HG03095 (cell line): ENCODE measurements around the gene ADAMTS19.
"Not testable (repeated sequence)": the region's sequence is repeated elsewhere in the genome, so short reads cannot be mapped to it uniquely, and the experiment has no call there.

Experiments used
- ATAC-seq: cut with Tn5 transposase; IDR thresholded peaks from one replicate; pipeline ENCODE4 v1.9.1; 2021; ENCODE audit warnings: moderate library complexity; ENCODE audit not compliant: unreplicated experiment

ADAMTS19 gene

DNA sequence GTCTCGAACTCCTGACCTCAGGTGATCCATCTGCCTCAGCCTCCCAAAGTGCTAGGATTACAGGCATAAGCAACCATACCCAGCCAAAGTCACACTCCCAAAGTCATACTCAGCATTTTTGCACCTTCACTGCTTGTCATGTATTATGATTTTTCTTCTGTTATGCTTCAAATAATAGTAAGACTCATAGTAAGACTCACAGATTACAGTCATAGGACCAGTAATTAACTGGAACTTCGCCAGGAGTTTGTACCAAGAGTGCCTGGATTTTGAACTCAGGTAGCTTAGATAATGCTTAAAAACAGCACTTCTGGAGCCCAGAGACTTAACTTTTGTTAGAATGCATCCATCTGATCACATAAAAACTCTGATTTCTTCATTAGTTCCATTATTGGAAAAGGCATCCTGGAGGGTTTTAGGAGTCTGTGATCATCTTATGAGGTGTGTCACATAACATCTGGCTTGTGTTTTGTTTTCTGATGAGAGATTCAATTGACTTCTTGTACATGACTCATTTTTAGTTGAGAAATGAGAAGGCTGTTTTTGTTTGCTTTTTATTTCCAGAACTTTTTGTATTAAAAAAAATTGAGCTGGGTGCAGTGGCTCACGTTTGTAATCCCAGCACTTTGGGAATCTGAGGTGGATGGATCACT, 131.5 kb downstream of the ADAMTS19 start:
- ATAC-seq = no peak

GRCh38 chr5:129593525-129593924, 133.4 kb downstream of the ADAMTS19 start:
- ATAC-seq = no peak

- ATAC-seq = no peak
These were observed 141.5 kb downstream of the ADAMTS19 start for GRCh38 chr5:129601576-129601975.

- no peak for ATAC-seq
These were observed 148.3 kb downstream of the ADAMTS19 start for GRCh38 chr5:129608350-129608749.

GRCh38 chr5:129609710-129610109, 149.6 kb downstream of the ADAMTS19 start:
- ATAC-seq = no peak

DNA sequence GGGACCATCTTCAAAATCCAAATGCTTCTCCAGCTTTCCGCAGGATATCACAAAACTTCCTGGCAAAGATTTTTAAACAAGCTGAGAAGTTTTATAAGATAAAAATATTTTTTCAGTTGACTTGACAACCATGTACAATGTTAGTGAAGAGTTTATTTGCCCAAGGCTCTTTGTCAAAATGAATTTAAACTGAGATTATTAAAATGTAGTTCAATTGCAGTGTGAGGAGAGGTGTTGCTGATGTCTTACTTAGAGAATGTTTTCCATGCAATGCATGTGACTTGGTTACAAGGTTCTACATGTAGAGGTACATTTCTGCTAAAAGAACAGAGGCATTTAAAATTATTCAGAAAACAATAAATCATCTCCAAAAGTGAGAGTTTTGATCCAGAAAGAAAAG, 156.4 kb downstream of the ADAMTS19 start:
- ATAC-seq = no peak

GRCh38 chr5:129617206-129617605, 157.1 kb downstream of the ADAMTS19 start:
- ATAC-seq = no peak

- ATAC-seq = no peak
These were observed 159.7 kb downstream of the ADAMTS19 start for GRCh38 chr5:129619782-129620181.

GRCh38 chr5:129622531-129622930, 162.4 kb downstream of the ADAMTS19 start:
- no peak for ATAC-seq

GRCh38 chr5:129629575-129629974, 169.5 kb downstream of the ADAMTS19 start:
- no peak for ATAC-seq

DNA sequence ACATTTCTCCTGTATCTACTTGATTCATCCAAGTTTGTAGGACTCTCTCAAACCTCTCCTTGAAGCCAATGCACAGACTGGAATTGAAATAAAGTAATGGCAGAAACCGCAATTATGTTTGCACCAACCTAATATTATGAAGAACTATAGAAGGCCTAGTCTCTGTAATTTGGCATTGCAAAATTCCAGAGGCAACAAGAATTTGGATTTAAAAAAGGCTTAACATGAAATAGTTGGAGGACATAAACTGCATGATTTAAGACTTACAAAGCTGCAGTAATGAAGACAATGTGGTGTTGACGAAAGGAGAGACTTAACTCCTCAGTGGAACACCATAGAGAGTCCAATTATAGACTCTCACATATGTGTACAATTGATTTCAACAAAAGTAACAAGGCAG, 170.0 kb downstream of the ADAMTS19 start:
- ATAC-seq = no peak

- no peak for ATAC-seq
These were observed 171.9 kb downstream of the ADAMTS19 start for GRCh38 chr5:129631961-129632360.

DNA sequence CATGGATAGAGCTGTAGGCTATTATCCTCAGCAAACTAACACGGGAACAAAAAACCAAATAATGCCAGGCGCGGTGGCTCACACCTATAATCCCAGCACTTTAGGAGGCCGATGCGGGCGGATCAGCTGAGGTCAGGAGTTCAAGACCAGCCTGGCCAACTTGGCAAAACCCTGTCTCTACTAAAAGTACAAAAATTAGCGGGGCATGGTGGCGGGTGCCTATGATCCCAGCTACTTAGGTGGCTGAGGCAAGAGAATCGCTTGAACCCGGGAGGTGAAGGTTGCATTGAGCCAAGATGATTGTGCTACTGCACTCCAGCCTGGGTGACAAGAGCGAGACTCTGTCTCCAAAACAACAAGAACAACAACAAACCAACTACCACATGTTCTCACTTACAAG, 177.4 kb downstream of the ADAMTS19 start:
- not testable (repeated sequence) for ATAC-seq

DNA sequence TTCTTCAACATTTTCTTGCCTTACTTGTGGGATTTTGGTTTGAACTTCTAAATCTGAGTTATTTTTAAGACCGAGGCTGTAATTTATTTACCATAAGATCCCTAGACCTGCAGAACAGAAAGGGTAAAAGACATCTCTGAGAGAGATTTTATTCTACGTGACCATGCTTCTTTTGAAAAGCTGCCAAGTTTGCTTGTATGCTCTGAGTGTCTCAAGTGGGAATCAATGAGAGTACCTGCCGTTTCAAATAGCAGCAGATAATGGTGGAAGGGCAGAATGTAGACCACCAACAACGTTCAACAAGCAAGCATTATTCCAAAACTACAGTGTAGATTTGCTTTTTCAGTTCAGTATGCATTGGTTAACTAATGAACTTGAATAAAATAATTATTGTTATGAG, 179.2 kb downstream of the ADAMTS19 start:
- no peak for ATAC-seq

DNA sequence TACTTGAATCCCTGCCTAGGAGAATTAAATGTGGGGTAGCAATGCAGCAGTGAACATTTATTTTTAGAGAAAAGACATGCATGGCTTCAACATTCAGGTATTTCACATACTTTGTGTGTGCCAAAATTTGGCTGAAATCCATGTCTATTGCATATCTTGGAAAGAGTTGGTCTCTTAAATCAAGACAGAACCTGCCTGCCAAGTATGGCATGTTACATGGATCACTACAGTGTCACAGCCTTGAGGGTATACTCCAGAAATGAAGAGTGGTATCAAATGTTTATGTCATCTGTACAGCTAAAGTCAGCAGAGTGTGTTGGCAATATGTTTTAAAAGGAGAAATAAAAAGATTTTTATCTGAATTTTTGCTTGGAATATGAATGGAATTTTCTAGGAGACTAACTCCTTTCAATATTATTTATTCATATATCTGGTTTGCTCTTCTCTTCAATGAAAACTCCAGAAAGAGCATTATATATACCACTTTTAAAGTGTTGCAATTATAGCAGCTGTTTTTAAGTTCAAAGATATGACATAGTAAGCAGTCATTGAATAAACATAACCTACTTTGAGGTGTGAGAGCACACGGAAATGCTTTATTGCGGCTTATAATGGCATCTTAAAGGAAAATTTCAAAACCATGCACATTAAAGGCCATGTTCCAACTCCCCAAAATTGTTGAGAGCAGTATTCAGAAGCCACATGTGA, 192.4 kb downstream of the ADAMTS19 start:
- ATAC-seq = no peak

GRCh38 chr5:129653057-129653375, 192.9 kb downstream of the ADAMTS19 start:
- ATAC-seq = no peak

DNA sequence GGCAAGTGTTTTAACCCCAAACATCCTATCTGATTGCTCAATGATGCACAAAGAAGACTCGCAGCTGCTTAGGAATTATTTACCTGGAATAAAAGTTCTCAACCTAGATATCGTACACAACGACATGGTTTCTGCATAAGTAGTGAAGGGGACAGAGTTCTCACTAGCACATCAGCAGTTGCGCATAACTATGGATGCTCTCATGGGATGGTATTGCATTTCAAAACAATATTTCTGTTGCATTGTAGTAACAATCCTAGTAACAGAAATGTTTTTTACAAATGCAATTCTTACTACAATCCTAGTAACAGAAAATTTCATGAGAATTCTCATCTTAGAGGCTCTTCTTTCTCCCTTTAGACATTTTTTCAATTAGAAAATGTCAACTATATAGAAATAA, 193.3 kb downstream of the ADAMTS19 start:
- ATAC-seq = no peak

GRCh38 chr5:129656952-129657351, 196.9 kb downstream of the ADAMTS19 start:
- ATAC-seq = no peak

- no peak for ATAC-seq
These were observed 198.7 kb downstream of the ADAMTS19 start for GRCh38 chr5:129658801-129659200.

- ATAC-seq = no peak
These were observed 201.4 kb downstream of the ADAMTS19 start for GRCh38 chr5:129661366-129662035.

- peak; percentile 79 for ATAC-seq
These were observed 204.3 kb downstream of the ADAMTS19 start for GRCh38 chr5:129664336-129664937.

- no peak for ATAC-seq
These were observed 210.9 kb downstream of the ADAMTS19 start for GRCh38 chr5:129670957-129671500.
